NT2/D1 (cell line): ENCODE measurements around the gene DENND5B.
"Not testable (repeated sequence)": the region's sequence is repeated elsewhere in the genome, so short reads cannot be mapped to it uniquely, and the experiment has no call there.

Experiments
- DNase-seq: peaks from one replicate; pipeline ENCODE4 v3.0.0-alpha.2; 2011; ENCODE audit warnings: low read depth, low spot score
- H3K27me3 ChIP-seq: 2 replicates; pipeline ENCODE4 v1.6.0; 2011; ENCODE audit warnings: mild to moderate bottlenecking; ENCODE audit not compliant: insufficient read length, insufficient read depth
- H3K36me3 ChIP-seq: 2 replicates; pipeline ENCODE4 v1.6.1; 2011; ENCODE audit warnings: mild to moderate bottlenecking, low read length, mixed read lengths; ENCODE audit not compliant: insufficient read depth, insufficient read length
- H3K4me1 ChIP-seq: 2 replicates; pipeline ENCODE4 v1.5.1; 2011; ENCODE audit not compliant: insufficient read depth, insufficient read length
- H3K4me3 ChIP-seq: 2 replicates; pipeline ENCODE4 v1.5.1; 2011; ENCODE audit warnings: low read depth; ENCODE audit not compliant: insufficient read length
- H3K9ac ChIP-seq: 2 replicates; pipeline ENCODE4 v1.6.0; 2011; ENCODE audit warnings: low read depth; ENCODE audit not compliant: insufficient read length
- H3K9me3 ChIP-seq: 2 replicates; pipeline ENCODE4 v1.5.1; 2011; ENCODE audit warnings: mild to moderate bottlenecking, low read length; ENCODE audit not compliant: insufficient read depth
- SUZ12 ChIP-seq: IDR thresholded peaks from 2 replicates; pipeline ENCODE4 v1.6.1; 2011; ENCODE audit not compliant: insufficient read length, insufficient read depth; ENCODE audit errors: extremely low read depth
- YY1 ChIP-seq: IDR thresholded peaks from 2 replicates; pipeline ENCODE4 v1.6.1; 2011; ENCODE audit not compliant: insufficient read length, insufficient read depth
- ZNF274 ChIP-seq: IDR thresholded peaks from 2 replicates; pipeline ENCODE4 v1.6.1; 2011; ENCODE audit warnings: mild to moderate bottlenecking, low read depth, low read length

The DENND5B gene

GRCh38 chr12:31412292-31412801 lies 178.6 kb downstream of the DENND5B start:
- peaks cover 10% of the 10 kb centered on the region for H3K36me3 ChIP-seq
- no peak for DNase-seq
- H3K9me3 ChIP-seq: no peaks in the 10 kb centered on the region
- H3K27me3 ChIP-seq: no peaks in the 10 kb centered on the region
- no peaks in the 10 kb centered on the region for H3K4me1 ChIP-seq
- no peak overlapping the region for H3K9ac ChIP-seq
- H3K4me3 ChIP-seq: no peak overlapping the region
- no peak for TF ChIP-seq YY1

- no peaks in the 10 kb centered on the region for H3K4me1 ChIP-seq
Observed at GRCh38 chr12:31408763-31409162, 182.2 kb downstream of the DENND5B start.

GRCh38 chr12:31407562-31407961 lies 183.4 kb downstream of the DENND5B start:
- peaks cover 6% of the 10 kb centered on the region for H3K36me3 ChIP-seq
- no peaks in the 10 kb centered on the region for H3K4me1 ChIP-seq
- H3K27me3 ChIP-seq: no peaks in the 10 kb centered on the region
- H3K9me3 ChIP-seq: no peaks in the 10 kb centered on the region
- no peak overlapping the region for H3K4me3 ChIP-seq
- no peak overlapping the region for H3K9ac ChIP-seq
- no peak for DNase-seq
- no peak for TF ChIP-seq YY1
- TF ChIP-seq ZNF274: no peak
- TF ChIP-seq SUZ12: no peak

More at GRCh38 chr12:31408763-31409162, 182.2 kb downstream of the DENND5B start:
- Histone ChIP-seq H3K9me3 (no peaks in the 10 kb centered on the region), H3K36me3 (peaks cover 10% of the 10 kb centered on the region), H3K9ac (no peak overlapping the region), H3K27me3 (no peaks in the 10 kb centered on the region), H3K4me3 (no peak overlapping the region)
- TF ChIP-seq ZNF274 (no peak), YY1 (no peak), SUZ12 (no peak)
- DNase-seq: no peak

GRCh38 chr12:31406345-31406744 lies 184.6 kb downstream of the DENND5B start:
- H3K9me3 ChIP-seq: no peaks in the 10 kb centered on the region
- H3K4me1 ChIP-seq: no peaks in the 10 kb centered on the region
- H3K36me3 ChIP-seq: peaks cover 6% of the 10 kb centered on the region
- H3K9ac ChIP-seq: no peak overlapping the region
- H3K4me3 ChIP-seq: no peak overlapping the region
- no peak for DNase-seq
- no peaks in the 10 kb centered on the region for H3K27me3 ChIP-seq
- no peak for TF ChIP-seq SUZ12
- no peak for TF ChIP-seq ZNF274
- no peak for TF ChIP-seq YY1

GRCh38 chr12:31405021-31405420 lies 185.9 kb downstream of the DENND5B start:
- Histone ChIP-seq H3K4me1 (no peaks in the 10 kb centered on the region), H3K36me3 (peaks cover 6% of the 10 kb centered on the region), H3K9me3 (no peaks in the 10 kb centered on the region), H3K9ac (no peak overlapping the region), H3K27me3 (no peaks in the 10 kb centered on the region), H3K4me3 (no peak overlapping the region)
- DNase-seq: no peak
- TF ChIP-seq YY1: no peak
- TF ChIP-seq ZNF274: no peak
- TF ChIP-seq SUZ12: no peak

GRCh38 chr12:31403099-31403607 lies 187.8 kb downstream of the DENND5B start:
- H3K9me3 ChIP-seq, H3K27me3 ChIP-seq, H3K9ac ChIP-seq, H3K4me3 ChIP-seq, H3K4me1 ChIP-seq, H3K36me3 ChIP-seq: not testable (repeated sequence)
- peak; percentile 95 for DNase-seq

- no peak for TF ChIP-seq ZNF274
- no peak for TF ChIP-seq SUZ12
- no peak for TF ChIP-seq YY1
- H3K9ac ChIP-seq: no peak overlapping the region
- peaks cover 4% of the 10 kb centered on the region for H3K36me3 ChIP-seq
- H3K27me3 ChIP-seq: no peaks in the 10 kb centered on the region
- H3K4me1 ChIP-seq: no peaks in the 10 kb centered on the region
- no peak overlapping the region for H3K4me3 ChIP-seq
- no peaks in the 10 kb centered on the region for H3K9me3 ChIP-seq
- no peak for DNase-seq
Observed at GRCh38 chr12:31393004-31393550, 197.9 kb downstream of the DENND5B start.

GRCh38 chr12:31390991-31391390 lies 199.9 kb downstream of the DENND5B start:
- Histone ChIP-seq H3K27me3 (no peaks in the 10 kb centered on the region), H3K36me3 (peaks cover 4% of the 10 kb centered on the region), H3K9me3 (no peaks in the 10 kb centered on the region), H3K4me3 (no peak overlapping the region), H3K9ac (no peak overlapping the region), H3K4me1 (peaks cover 3% of the 10 kb centered on the region)
- no peak for TF ChIP-seq ZNF274
- TF ChIP-seq SUZ12: no peak
- no peak for TF ChIP-seq YY1
- DNase-seq: no peak
